ENCODE data around the gene NFKBIZ.

NFKBIZ gene

GRCh38 chr3:101827211-101828174 is 21.8 kb upstream of the NFKBIZ start:
- DNase-seq = peak; percentile 80

GRCh38 chr3:101828276-101828675 is 21.0 kb upstream of the NFKBIZ start:
- DNase-seq = no peak

- DNase-seq = peak; percentile 47
Measured at GRCh38 chr3:101828691-101829436, 20.4 kb upstream of the NFKBIZ start.

GRCh38 chr3:101829437-101829830 is 19.9 kb upstream of the NFKBIZ start:
- no peak for DNase-seq

GRCh38 chr3:101829874-101830273 is 19.4 kb upstream of the NFKBIZ start:
- no peak for DNase-seq

- DNase-seq = no peak
Measured at GRCh38 chr3:101833446-101833974, 15.8 kb upstream of the NFKBIZ start.

- no peak for DNase-seq
Measured at GRCh38 chr3:101835676-101836075, 13.6 kb upstream of the NFKBIZ start.

GRCh38 chr3:101836160-101836559 is 13.2 kb upstream of the NFKBIZ start:
- no peak for DNase-seq

- DNase-seq = no peak
Measured at GRCh38 chr3:101836652-101837598, 12.4 kb upstream of the NFKBIZ start.

GRCh38 chr3:101838691-101839090 is 10.6 kb upstream of the NFKBIZ start:
- no peak for DNase-seq

- DNase-seq = no peak
Measured at GRCh38 chr3:101840066-101840465, 9.2 kb upstream of the NFKBIZ start.

GRCh38 chr3:101842245-101842934 is 6.9 kb upstream of the NFKBIZ start:
- no peak for DNase-seq

- no peak for DNase-seq
Measured at GRCh38 chr3:101842935-101843330, 6.4 kb upstream of the NFKBIZ start.

GRCh38 chr3:101845425-101845824 is 3.9 kb upstream of the NFKBIZ start:
- DNase-seq = no peak

GRCh38 chr3:101846709-101847108 is 2.6 kb upstream of the NFKBIZ start:
- no peak for DNase-seq

GRCh38 chr3:101847328-101847727 is 2.0 kb upstream of the NFKBIZ start:
- no peak for DNase-seq

- no peak for DNase-seq
Measured at GRCh38 chr3:101848326-101848725, 988 bp upstream of the NFKBIZ start.

- peak; percentile 66 for DNase-seq
Measured at GRCh38 chr3:101849714-101850245, 466 bp downstream of the NFKBIZ start.

- no peak for DNase-seq
Measured at GRCh38 chr3:101850246-101851051, 1.1 kb downstream of the NFKBIZ start.

- no peak for DNase-seq
Measured at GRCh38 chr3:101851072-101851770, 1.9 kb downstream of the NFKBIZ start.

All from activated CD8-positive, alpha-beta memory T cell treated with anti-CD3 and anti-CD28 coated beads, Interleukin-2, amount 50 U/mL, for 4 hours (primary cell).